Lower leg skin (tissue), 3 donors: Measurements from ENCODE around the gene CHCHD10.

ENCODE experiments used
- POLR2A ChIP-seq, 2 donors: fragments of 450-650 bp; IDR thresholded peaks; one replicate each; pipeline ENCODE4 v1.6.1; 2016 to 2017; ENCODE audit warnings: antibody characterized with exemption in 2 of 2, mild to moderate bottlenecking in 1 of 2, moderate library complexity in 1 of 2
- TF ChIP-seq, protein P1 (sequence below), 3 donors: fragments of 450-650 bp; IDR thresholded peaks; one replicate each; pipeline ENCODE4 v1.5.1; 2016; ENCODE audit warnings: antibody characterized with exemption in 3 of 3, mild to moderate bottlenecking in 3 of 3, moderate library complexity in 2 of 3

DNA sequence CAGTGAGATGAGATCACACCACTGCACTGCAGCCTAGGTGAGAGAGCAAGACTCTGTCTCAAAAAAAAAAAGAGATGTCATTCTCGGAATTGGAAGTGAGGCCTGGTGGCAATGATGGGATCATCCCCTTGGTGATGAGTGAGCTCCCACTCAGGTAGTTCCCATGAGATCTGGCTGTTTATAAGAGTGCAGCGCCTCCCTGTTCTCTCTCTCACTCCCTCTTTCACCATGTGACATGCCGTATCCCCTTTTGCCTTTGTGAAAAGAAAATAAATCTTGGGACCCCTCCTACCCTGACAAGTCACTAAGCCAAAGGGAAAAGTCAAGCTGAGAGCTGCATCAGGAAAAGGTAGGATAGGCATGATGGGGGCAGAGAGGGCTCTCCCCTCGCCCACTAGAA, 45.6 kb downstream of the CHCHD10 start:
- TF ChIP-seq, protein P1, sequence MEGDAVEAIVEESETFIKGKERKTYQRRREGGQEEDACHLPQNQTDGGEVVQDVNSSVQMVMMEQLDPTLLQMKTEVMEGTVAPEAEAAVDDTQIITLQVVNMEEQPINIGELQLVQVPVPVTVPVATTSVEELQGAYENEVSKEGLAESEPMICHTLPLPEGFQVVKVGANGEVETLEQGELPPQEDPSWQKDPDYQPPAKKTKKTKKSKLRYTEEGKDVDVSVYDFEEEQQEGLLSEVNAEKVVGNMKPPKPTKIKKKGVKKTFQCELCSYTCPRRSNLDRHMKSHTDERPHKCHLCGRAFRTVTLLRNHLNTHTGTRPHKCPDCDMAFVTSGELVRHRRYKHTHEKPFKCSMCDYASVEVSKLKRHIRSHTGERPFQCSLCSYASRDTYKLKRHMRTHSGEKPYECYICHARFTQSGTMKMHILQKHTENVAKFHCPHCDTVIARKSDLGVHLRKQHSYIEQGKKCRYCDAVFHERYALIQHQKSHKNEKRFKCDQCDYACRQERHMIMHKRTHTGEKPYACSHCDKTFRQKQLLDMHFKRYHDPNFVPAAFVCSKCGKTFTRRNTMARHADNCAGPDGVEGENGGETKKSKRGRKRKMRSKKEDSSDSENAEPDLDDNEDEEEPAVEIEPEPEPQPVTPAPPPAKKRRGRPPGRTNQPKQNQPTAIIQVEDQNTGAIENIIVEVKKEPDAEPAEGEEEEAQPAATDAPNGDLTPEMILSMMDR (IDR thresholded peaks at IDR 0.05): no peak
- TF ChIP-seq POLR2A (IDR thresholded peaks at IDR 0.05): no peak
